GM23338 (cell line): ENCODE data around the gene CECR2.

ENCODE experiments used
- EZH2 ChIP-seq: fragments of 200-600 bp; sonication (generic); IDR thresholded peaks from one replicate; pipeline ENCODE4 v1.8.0; 2017; ENCODE audit warnings: antibody characterized with exemption, mild to moderate bottlenecking, low read depth; ENCODE audit not compliant: unreplicated experiment
- POLR2AphosphoS5 ChIP-seq: IDR thresholded peaks from 2 replicates; pipeline ENCODE4 v1.6.1; 2016; ENCODE audit warnings: antibody characterized with exemption, low read depth
- TF ChIP-seq, protein P1 (sequence below), 2 experiments: fragments of 200-600 bp in 1 of 2; sonication (generic) in 1 of 2; conservative IDR thresholded peaks; 2 replicates each; pipeline versions ENCODE4 v1.5.1 to v1.6.1; 2016 to 2017; ENCODE audit warnings: antibody characterized with exemption in 2 of 2, low read depth in 2 of 2, mild to moderate bottlenecking in 2 of 2, moderate library complexity in 1 of 2

DNA sequence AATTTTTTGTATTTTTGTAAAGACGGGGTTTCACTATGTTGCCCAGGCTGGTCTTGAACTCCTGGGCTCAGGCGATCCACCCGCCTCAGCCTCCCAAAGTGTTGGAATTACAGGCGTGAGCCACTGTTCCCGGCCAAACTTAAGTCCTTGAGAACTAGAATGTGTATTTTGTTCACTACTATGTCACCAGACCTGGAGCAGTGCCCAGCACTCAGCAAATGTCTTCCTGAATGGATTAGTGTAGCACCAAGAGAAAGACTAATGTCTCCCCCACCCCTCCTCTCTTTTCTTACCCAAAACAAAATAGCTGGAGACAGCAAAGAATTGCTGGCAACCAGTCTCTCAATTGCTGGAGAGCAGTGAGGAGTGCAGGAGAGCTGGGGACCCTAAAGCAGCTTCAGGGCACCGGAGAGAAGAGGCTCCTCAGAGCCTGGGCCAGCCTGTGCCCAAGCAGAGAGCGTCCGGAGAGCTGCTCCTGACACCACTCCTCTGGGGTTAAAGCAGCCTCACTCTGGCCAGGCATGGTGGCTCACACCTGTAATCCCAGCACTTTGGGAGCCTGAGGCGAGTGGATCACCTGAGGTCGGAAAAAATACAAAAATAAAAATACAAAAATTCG, 209.0 kb downstream of the CECR2 start:
- TF ChIP-seq, protein P1, sequence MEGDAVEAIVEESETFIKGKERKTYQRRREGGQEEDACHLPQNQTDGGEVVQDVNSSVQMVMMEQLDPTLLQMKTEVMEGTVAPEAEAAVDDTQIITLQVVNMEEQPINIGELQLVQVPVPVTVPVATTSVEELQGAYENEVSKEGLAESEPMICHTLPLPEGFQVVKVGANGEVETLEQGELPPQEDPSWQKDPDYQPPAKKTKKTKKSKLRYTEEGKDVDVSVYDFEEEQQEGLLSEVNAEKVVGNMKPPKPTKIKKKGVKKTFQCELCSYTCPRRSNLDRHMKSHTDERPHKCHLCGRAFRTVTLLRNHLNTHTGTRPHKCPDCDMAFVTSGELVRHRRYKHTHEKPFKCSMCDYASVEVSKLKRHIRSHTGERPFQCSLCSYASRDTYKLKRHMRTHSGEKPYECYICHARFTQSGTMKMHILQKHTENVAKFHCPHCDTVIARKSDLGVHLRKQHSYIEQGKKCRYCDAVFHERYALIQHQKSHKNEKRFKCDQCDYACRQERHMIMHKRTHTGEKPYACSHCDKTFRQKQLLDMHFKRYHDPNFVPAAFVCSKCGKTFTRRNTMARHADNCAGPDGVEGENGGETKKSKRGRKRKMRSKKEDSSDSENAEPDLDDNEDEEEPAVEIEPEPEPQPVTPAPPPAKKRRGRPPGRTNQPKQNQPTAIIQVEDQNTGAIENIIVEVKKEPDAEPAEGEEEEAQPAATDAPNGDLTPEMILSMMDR (conservative IDR thresholded peaks at IDR 0.05; ENCODE audit: low read depth in 2 of 2), result no peak
- TF ChIP-seq EZH2 (no peak), POLR2AphosphoS5 (no peak)
